Esophagus muscularis mucosa (tissue), 4 donors: ENCODE data around the gene HSD17B1. TPM values are rescaled to one million over a fixed set of nuclear protein-coding genes. Genes with fewer than 3 reads are reported as not detected.
"Not testable (repeated sequence)": the region's sequence is repeated elsewhere in the genome, so short reads cannot be mapped to it uniquely, and the experiment has no call there.

Experiments used
- DNase-seq: peaks from one replicate; pipeline ENCODE4 v3.0.0-alpha.2; 2017; ENCODE audit errors: extremely low spot score
- H3K27ac ChIP-seq, 4 donors: fragments of 200-600 bp; sonication (generic); replicated peaks in 1 of 4; 1 replicate in 3 of 4; 2 replicates in 1 of 4; pipeline ENCODE4 v1.5.1; 2016 to 2019; ENCODE audit warnings: mild to moderate bottlenecking in 1 of 4
- H3K27me3 ChIP-seq, 4 donors: fragments of 200-600 bp; sonication (generic); one replicate each; pipeline versions ENCODE4 v1.5.1 to v1.6.0; 2016 to 2019
- H3K36me3 ChIP-seq, 4 donors: fragments of 200-600 bp; sonication (generic); one replicate each; pipeline ENCODE4 v1.5.1; 2016 to 2019
- H3K4me1 ChIP-seq, 4 donors: fragments of 200-600 bp; sonication (generic); one replicate each; pipeline ENCODE4 v1.5.1; 2016 to 2019
- H3K4me3 ChIP-seq, 4 donors: fragments of 200-600 bp; sonication (generic); 1 replicate in 2 of 4; 2 replicates in 2 of 4; pipeline ENCODE4 v1.5.1; 2016 to 2019; ENCODE audit warnings: mild to moderate bottlenecking in 4 of 4, moderate library complexity in 1 of 4
- H3K9me3 ChIP-seq, 4 donors: fragments of 200-600 bp; sonication (generic); 1 replicate in 3 of 4; 2 replicates in 1 of 4; pipeline ENCODE4 v1.5.1; 2016 to 2019
- CTCF ChIP-seq, 3 experiments: fragments of 200-600 bp in 2 of 3; fragments of 450-650 bp in 1 of 3; sonication (generic) in 2 of 3; IDR thresholded peaks; one replicate each; pipeline ENCODE4 v1.5.1; 2017 to 2019; ENCODE audit warnings: antibody characterized with exemption in 3 of 3, mild to moderate bottlenecking in 2 of 3, moderate library complexity in 1 of 3
- EP300 ChIP-seq: sonication (generic); formaldehyde crosslinking; IDR thresholded peaks from one replicate; pipeline ENCODE4 v1.6.1; 2017; ENCODE audit warnings: antibody characterized with exemption
- POLR2A ChIP-seq: fragments of 450-650 bp; IDR thresholded peaks from one replicate; pipeline ENCODE4 v1.6.1; 2017; ENCODE audit warnings: antibody characterized with exemption, moderate library complexity, mild to moderate bottlenecking, low read depth
- POLR2AphosphoS5 ChIP-seq, 2 donors: sonication (generic); formaldehyde crosslinking; IDR thresholded peaks; one replicate each; pipeline ENCODE4 v1.6.1; 2017; ENCODE audit warnings: antibody characterized with exemption in 2 of 2
- WGBS: methylation state at CpG from one replicate; pipeline ENCODE4 v1.1.5; 2018; 5-methylcytosine and 5-hydroxymethylcytosine counted together
- intact Hi-C: fragments of 100-400 bp; cut with DNase I; formaldehyde crosslinking; loops from one replicate; pipeline ENCODE4 v1.15.1; 2023
- total RNA-seq, 4 donors: library from RNA; depleted of rRNA; stranded (reverse); fragments of >200 nt; gene quantifications; one replicate each; pipeline versions ENCODE4 v1.1.0 to v1.2.1, GENCODE V29; 2016

Gene HSD17B1
- total RNA-seq, 4 donors from 2014 or later = 0.13 to 2.5 (median 0.62) TPM

DNA sequence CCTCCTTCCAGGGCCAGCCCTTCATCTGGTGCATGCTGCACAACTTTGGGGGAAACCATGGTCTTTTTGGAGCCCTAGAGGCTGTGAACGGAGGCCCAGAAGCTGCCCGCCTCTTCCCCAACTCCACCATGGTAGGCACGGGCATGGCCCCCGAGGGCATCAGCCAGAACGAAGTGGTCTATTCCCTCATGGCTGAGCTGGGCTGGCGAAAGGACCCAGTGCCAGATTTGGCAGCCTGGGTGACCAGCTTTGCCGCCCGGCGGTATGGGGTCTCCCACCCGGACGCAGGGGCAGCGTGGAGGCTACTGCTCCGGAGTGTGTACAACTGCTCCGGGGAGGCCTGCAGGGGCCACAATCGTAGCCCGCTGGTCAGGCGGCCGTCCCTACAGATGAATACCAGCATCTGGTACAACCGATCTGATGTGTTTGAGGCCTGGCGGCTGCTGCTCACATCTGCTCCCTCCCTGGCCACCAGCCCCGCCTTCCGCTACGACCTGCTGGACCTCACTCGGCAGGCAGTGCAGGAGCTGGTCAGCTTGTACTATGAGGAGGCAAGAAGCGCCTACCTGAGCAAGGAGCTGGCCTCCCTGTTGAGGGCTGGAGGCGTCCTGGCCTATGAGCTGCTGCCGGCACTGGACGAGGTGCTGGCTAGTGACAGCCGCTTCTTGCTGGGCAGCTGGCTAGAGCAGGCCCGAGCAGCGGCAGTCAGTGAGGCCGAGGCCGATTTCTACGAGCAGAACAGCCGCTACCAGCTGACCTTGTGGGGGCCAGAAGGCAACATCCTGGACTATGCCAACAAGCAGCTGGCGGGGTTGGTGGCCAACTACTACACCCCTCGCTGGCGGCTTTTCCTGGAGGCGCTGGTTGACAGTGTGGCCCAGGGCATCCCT lies 9.3 kb upstream of the HSD17B1 start:
- Histone ChIP-seq H3K4me3 (no peak overlapping the region), H3K4me1 (peaks cover 7 to 13% (median 9%) of the 10 kb centered on the region in 4 donors), H3K9me3 (no peaks in the 10 kb centered on the region), H3K27me3 (peaks cover 0 to 5% (median 1%) of the 10 kb centered on the region in 4 donors), H3K36me3 (peaks cover 20 to 62% (median 62%) of the 10 kb centered on the region in 4 donors), H3K27ac (no peak overlapping the region)
- DNase-seq = no peak
- TF ChIP-seq CTCF (IDR thresholded peaks at IDR 0.05) = no peak
- TF ChIP-seq POLR2A = no peak
- TF ChIP-seq POLR2AphosphoS5 (IDR thresholded peaks at IDR 0.05) = no peak
- TF ChIP-seq EP300 = no peak
- 91% methylated on average over 21 of the region's 39 CpGs for WGBS
- intact Hi-C loops = no loop called here

- peaks cover 11 to 16% (median 13%) of the 10 kb centered on the region in 4 donors for H3K4me1 ChIP-seq
- WGBS = 77% methylated on average over 8 of the region's 8 CpGs
- no peak for TF ChIP-seq POLR2A
- no peak for TF ChIP-seq CTCF (IDR thresholded peaks at IDR 0.05)
- no peak for TF ChIP-seq EP300
- TF ChIP-seq POLR2AphosphoS5 (IDR thresholded peaks at IDR 0.05) = no peak
- peaks cover 7 to 48% (median 47%) of the 10 kb centered on the region in 4 donors for H3K36me3 ChIP-seq
- intact Hi-C loops = no loop called here
- no peak overlapping the region for H3K27ac ChIP-seq
- no peaks in the 10 kb centered on the region for H3K9me3 ChIP-seq
- no peak overlapping the region for H3K4me3 ChIP-seq
- no peak for DNase-seq
- peaks cover 0 to 8% (median 2%) of the 10 kb centered on the region in 4 donors for H3K27me3 ChIP-seq
These were observed 7.8 kb upstream of the HSD17B1 start for GRCh38 chr17:42544874-42545283.

- H3K27ac ChIP-seq, H3K9me3 ChIP-seq, intact Hi-C loops, H3K4me3 ChIP-seq, DNase-seq, H3K27me3 ChIP-seq: not testable (repeated sequence)
- H3K4me1 ChIP-seq = peaks cover 11 to 16% (median 13%) of the 10 kb centered on the region in 4 donors
- H3K36me3 ChIP-seq = peaks cover 6 to 41% (median 39%) of the 10 kb centered on the region in 4 donors
- 79% methylated on average over 8 of the region's 9 CpGs for WGBS
These were observed 6.8 kb upstream of the HSD17B1 start for GRCh38 chr17:42545755-42546505.

- peaks cover 0 to 8% (median 2%) of the 10 kb centered on the region in 4 donors for H3K27me3 ChIP-seq
- intact Hi-C loops = no loop called here
- peaks cover 13 to 16% (median 14%) of the 10 kb centered on the region in 4 donors for H3K4me1 ChIP-seq
- H3K36me3 ChIP-seq = peaks cover 6 to 34% (median 31%) of the 10 kb centered on the region in 4 donors
- DNase-seq = no peak
- no peak for TF ChIP-seq CTCF (IDR thresholded peaks at IDR 0.05)
- H3K27ac ChIP-seq = no peak overlapping the region
- no peaks in the 10 kb centered on the region for H3K9me3 ChIP-seq
- no peak overlapping the region for H3K4me3 ChIP-seq
- 93% methylated on average over 19 of the region's 23 CpGs for WGBS
These were observed 5.7 kb upstream of the HSD17B1 start for GRCh38 chr17:42547001-42547461.

GRCh38 chr17:42547698-42548069 lies 5.0 kb upstream of the HSD17B1 start:
- H3K4me1 ChIP-seq = peaks cover 16 to 22% (median 17%) of the 10 kb centered on the region in 4 donors
- 88% methylated on average over 14 of the region's 14 CpGs for WGBS

More at GRCh38 chr17:42547698-42548069, 5.0 kb upstream of the HSD17B1 start:
- H3K36me3 ChIP-seq = peaks cover under 1 to 31% (median 25%) of the 10 kb centered on the region in 4 donors
- H3K27me3 ChIP-seq = peaks cover 0 to 8% (median 2%) of the 10 kb centered on the region in 4 donors
- DNase-seq = no peak
- intact Hi-C loops = no loop called here
- TF ChIP-seq CTCF (IDR thresholded peaks at IDR 0.05) (no peak), EP300 (no peak), POLR2AphosphoS5 (IDR thresholded peaks at IDR 0.05) (no peak)
- no peak overlapping the region for H3K27ac ChIP-seq
- peak overlapping the region in 1 of 4 donors; percentile 51 for H3K4me3 ChIP-seq
- no peaks in the 10 kb centered on the region for H3K9me3 ChIP-seq
